Sciatic nerve (tissue), 2 donors: Measurements from ENCODE around the gene LILRB3. TPM values are rescaled to one million over a fixed set of nuclear protein-coding genes. Genes with fewer than 3 reads are reported as not detected.
A peak's percentile ranks its signal among the peaks of the same experiment; 100 is the strongest.
"Not testable (repeated sequence)": the region's sequence is repeated elsewhere in the genome, so short reads cannot be mapped to it uniquely, and the experiment has no call there.

Source experiments
- ATAC-seq: fragments of 200-7000 bp; cut with Tn5 transposase; one replicate; pipeline ENCODE4 v1.9.1; 2020; ENCODE audit warnings: mild to moderate bottlenecking, moderate library complexity
- DNase-seq: peaks from one replicate; pipeline ENCODE4 v3.0.0-alpha.2; 2020; ENCODE audit warnings: low spot score
- intact Hi-C: fragments of 100-400 bp; cut with DNase I; formaldehyde crosslinking; loops from one replicate; pipeline ENCODE4 v1.14.2; 2022
- total RNA-seq: library from RNA; stranded (reverse); fragmentation: NEBNext Ultra II Directional; extraction: Animal tissue kit (Norgen Biotek cat#: 25700); gene quantifications from one replicate; pipeline ENCODE4 v1.2.1, GENCODE V29; 2021
- donor health status: DM: no; HTN: no; CAD: no.
- donor health status: DM: no; HTN: no; CAD: no.

LILRB3 gene
- total RNA-seq, 1 donor from 2014 or later = 23.9 TPM

DNA sequence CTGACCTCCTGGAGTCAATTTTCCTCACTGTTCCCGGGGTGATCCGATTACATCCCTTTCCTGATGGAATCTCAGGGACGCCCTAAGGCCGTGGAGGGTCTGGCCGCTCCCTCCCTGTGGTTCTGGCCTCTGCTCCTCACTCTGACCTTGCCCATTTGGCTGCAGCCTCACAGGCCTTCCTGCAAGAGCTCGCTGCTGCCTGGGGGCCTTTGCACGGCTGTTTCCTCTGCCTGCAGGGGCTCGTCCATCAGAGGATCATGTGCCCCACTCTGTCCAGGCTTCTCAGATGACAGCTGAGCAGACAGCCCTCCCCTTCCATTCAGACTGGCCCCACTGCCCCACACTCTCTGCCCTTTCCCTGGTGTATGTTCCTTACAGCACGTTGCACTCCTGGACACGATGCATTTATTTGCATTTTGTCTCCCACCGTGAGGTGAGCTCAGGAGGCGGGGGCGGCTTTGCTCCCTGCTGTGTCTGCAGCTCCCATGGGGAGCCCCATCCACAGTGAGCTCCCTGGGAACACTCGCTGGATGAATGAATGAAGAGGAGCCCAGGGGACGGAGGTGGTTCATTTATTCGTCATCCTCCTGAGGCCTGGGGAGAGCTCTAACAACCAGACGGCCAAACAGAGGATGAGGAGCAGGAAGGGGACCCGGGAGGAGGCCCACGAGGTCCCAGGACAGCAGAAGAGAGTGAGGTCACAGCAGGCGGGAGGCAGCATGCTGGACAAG, 5.1 kb downstream of the LILRB3 start:
- DNase-seq, intact Hi-C loops, ATAC-seq: not testable (repeated sequence)

DNA sequence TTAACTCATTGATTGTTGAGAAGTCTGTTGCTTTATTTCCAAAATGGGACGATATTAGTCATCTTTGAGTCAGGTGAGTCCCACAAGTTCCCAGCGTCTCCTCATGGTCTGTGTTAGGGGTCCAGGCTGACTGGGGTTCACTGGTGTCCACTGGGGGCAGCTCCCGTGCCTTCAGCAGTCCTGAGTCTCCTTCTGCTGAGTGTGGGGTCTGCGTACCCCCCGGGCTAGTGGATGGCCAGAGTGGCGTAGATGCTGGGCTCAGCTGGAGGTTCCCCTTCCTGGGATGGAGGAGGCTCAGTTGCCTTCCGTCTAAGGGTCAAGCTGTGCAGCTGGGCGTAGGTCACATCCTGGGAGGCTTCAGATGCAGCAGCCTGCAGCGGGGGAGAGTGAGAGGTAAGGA, 5.9 kb downstream of the LILRB3 start:
- intact Hi-C loops = no loop called here
- DNase-seq = no peak
- ATAC-seq = no peak

GRCh38 chr19:54214734-54215133, 8.1 kb downstream of the LILRB3 start:
- DNase-seq, intact Hi-C loops, ATAC-seq: not testable (repeated sequence)

DNA sequence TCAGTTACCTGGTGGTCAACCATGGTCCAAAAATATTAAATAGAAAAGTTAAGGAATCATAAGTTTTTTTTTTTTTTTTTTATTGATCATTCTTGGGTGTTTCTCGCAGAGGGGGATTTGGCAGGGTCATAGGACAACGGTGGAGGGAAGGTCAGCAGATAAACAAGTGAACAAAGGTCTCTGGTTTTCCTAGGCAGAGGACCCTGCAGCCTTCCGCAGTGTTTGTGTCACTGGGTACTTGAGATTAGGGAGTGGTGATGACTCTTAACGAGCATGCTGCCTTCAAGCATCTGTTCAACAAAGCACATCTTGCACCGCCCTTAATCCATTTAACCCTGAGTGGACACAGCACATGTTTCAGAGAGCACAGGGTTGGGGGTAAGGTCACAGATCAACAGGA, 8.6 kb downstream of the LILRB3 start:
- intact Hi-C loops, ATAC-seq, DNase-seq: not testable (repeated sequence)

DNA sequence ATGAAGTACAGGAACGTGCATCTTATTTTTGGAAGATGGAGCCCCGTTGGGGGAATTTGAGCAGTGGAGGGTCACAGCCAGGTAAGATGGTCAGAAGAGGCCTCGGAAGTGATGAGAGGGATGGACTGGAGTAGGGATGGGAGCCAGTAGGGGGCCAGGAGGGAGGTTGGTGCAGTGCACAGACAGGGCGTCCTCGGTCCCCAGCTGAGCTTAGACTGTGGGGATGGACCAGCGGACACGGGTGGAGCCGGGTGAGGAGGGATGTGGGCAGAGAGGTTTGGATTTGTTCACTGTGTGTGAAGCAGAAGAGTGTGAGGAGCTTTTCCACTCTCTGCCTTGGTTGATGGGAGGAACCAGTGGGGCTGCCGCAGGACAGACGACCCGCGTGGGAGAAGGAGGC, 11.6 kb downstream of the LILRB3 start:
- no peak for DNase-seq
- intact Hi-C loops = no loop called here
- ATAC-seq = no peak

DNA sequence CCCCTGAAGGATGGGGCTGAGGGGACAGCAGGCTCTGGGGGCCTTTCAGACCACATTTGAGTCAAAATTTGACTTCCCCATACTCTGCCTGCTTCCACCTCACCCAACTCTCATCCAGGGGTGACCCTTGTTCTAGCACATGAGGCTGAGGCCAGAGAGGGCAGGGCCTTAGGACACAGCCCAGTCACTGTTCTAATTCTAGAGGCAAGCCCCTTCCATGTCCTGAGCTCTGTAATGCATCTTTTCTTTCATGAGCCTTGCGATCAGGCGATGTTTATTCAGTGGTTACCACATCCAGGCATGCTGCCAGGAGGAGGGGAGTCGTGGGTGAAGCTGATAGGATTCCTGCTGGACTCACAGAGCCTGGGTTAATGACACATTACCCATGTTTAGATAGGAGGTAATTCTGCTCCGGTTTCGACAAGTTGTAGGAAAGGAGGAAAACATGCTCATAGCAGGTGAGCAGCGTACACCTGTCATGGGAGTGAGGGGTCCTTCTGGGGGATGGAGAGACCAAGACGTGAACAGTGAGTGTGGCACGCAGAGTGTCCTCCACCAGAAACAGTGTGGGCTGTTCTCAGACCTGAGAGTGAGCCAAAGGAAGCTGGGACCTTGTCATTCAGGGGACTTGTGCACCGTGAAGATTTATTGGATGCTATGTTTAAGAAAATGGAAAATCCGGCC, 12.9 kb downstream of the LILRB3 start:
- DNase-seq = peak; percentile 92
- intact Hi-C loops = no loop called here
- ATAC-seq = peak; percentile 87

DNA sequence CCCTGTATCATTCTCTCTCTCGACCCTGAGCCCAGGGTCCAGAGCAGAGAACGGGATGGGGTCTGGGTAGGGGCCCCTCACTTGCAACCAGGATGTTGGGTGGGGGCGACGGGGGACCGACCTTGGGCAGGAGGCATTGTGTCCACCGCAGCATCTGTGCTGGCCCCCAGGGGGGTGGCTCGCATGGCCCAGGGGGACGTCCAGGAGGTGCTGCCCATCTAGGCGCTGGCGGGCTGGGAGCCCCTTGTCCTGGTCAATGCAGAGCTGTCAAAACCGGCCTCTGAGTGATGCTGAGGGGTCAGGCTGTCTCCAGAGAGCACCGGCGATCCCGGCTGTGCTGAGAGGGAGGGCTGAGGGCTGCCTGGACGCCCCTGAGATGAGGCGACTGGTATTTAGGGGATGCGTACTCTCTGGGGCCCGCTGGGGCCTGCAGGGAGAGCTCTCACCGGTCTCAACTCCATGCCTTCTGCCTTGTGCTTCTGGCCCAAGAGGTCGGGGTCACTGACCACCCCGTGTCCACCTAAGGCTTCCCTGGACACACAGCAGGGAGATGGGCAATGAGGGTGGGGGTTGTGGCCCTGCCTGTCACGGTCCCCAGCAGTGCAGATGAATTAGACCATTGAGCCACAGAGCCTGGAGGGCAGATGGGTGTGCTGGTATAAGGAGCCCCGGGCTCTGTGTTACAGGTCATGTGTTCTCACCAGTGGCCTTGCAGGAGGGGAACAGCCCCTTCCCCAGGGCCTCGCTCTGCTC, 13.6 kb downstream of the LILRB3 start:
- ATAC-seq (peak; percentile 5), DNase-seq (no peak)

GRCh38 chr19:54208784-54209057, 14.1 kb downstream of the LILRB3 start:
- ATAC-seq = no peak
- DNase-seq = no peak
- intact Hi-C loops = no loop called here

More for the DNA sequence above, 13.6 kb downstream of the LILRB3 start:
- intact Hi-C loops = no loop called here

- ATAC-seq = peak; percentile 73
- intact Hi-C loops = no loop called here
Measured at GRCh38 chr19:54207983-54208783, 14.6 kb downstream of the LILRB3 start.

DNA sequence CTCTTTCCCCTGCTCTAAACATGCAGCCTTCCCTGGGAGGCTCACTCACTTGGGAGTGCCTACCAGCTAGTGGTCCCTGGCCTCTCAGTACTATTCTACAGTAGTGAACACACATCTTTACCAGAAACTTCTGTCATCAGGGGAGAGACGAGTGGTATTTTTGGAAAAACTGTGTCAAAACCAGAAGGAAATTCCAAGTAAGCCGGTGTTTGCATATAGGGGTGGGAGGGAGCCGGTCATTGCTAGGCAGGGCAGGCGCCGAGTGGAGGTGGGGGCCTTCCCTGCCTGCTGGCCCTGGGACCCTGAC, 15.2 kb downstream of the LILRB3 start:
- ATAC-seq = no peak
- intact Hi-C loops = no loop called here

More at GRCh38 chr19:54207983-54208783, 14.6 kb downstream of the LILRB3 start:
- peak; percentile 73 for DNase-seq

DNA sequence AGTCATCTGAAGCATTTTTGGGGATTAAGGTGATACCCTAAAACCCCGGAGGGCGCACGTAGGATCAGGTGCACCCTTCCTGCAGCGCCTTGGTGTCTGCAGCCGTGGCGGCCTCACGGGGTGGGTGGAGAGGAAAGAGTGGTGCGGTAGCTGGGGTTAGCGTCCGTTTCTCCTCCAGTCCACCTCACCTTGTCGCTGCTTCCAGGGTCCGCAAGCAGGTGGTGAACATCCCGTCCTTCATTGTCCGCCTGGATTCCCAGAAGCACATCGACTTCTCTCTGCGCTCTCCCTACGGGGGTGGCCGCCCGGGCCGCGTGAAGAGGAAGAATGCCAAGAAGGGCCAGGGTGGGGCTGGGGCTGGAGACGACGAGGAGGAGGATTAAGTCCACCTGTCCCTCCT, 15.6 kb downstream of the LILRB3 start:
- DNase-seq = peak; percentile 58
- intact Hi-C loops, ATAC-seq: not testable (repeated sequence)

More for the DNA sequence above, 15.2 kb downstream of the LILRB3 start:
- no peak for DNase-seq

DNA sequence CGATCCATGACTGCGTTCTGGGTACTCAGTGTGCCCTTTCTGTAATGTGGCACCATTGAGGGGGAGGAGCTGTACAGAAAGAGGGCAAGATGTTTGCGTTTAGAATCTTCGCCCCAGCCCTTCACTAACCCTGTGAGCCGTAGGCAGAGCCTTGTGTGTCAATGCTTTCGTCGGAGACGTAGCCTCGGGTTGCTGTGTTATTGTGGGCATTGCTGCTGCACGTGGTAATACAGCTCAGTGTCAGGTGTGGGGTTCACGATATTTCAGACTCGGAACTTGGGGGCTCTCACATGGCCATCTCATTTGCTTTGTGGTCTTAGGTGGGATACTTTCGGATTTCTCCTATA, 16.0 kb downstream of the LILRB3 start:
- ATAC-seq (no peak), DNase-seq (peak; percentile 45)
- intact Hi-C loops = no loop called here

GRCh38 chr19:54206030-54206830, 16.6 kb downstream of the LILRB3 start:
- no peak for ATAC-seq
- DNase-seq = peak; percentile 60
- intact Hi-C loops = no loop called here

- DNase-seq = no peak
- intact Hi-C loops = no loop called here
- ATAC-seq = no peak
Measured at GRCh38 chr19:54204767-54205468, 17.9 kb downstream of the LILRB3 start.

DNA sequence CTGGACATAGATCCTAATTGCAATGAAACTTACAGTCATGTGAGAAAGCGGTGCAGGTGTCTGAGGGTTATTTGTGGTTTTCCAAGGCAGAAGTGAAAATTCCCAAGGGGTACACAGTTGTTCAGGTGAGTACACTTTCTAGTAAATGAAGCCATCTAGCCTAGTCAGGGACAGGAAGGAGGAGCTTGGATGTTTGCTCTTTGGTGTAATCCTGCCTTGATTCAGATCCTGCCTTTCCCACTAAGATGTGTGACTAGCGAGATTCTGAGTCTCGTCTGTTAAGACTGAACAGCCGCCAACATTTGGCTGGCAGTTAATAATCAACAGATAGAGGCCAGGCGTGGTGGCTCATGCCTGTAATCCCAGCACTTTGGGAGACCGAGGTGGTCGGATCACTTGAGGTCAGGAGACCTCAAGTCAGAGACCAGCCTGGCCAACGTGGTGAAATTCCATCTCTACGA, 19.6 kb downstream of the LILRB3 start:
- ATAC-seq (no peak), DNase-seq (no peak)
- intact Hi-C loops = no loop called here

- ATAC-seq (no peak), DNase-seq (no peak)
- intact Hi-C loops = no loop called here
Measured at GRCh38 chr19:54201980-54202379, 20.8 kb downstream of the LILRB3 start.

DNA sequence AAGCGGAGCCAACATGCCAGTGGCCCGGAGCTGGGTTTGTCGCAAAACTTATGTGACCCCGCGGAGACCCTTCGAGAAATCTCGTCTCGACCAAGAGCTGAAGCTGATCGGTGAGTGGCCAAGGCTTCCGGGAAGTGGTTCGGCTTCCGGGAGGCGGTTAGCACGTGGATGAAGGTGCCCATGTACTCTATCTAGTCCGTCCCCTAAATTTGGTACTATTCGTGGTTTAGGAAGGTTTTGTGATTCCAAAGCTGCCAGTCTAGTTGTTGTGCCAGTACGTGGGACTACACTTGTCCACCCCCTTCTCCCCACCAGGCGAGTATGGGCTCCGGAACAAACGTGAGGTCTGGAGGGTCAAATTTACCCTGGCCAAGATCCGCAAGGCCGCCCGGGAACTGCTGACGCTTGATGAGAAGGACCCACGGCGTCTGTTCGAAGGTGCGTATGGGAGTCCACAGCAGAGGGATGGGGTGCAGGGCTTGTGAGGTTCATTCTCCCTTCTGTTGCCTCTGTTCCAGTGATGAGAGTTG, 21.6 kb downstream of the LILRB3 start:
- intact Hi-C loops = no loop called here
- DNase-seq = no peak
- no peak for ATAC-seq

DNA sequence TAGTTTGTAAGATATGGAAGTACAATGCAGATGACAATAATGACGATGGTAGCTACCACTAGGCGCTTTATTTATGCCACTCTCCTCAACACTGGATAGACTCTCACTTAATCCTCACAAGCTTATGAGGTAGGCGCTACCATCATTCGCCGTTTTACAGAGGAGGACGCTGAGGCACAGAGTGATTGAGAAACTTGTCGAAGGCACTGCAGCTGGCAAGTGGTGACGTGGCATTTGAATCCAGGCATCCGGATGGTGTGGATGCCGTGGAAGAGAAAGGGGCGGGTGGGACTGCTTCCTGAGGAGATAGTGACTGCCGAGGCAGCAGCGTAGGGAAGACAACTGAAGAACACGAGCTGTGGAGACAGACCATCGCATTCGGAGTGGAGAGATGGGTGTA, 23.4 kb downstream of the LILRB3 start:
- intact Hi-C loops = no loop called here
- ATAC-seq (no peak), DNase-seq (no peak)
